Nephron progenitor cell (in vitro differentiated cells): ENCODE measurements around the gene FGD4.
"Not testable (repeated sequence)": the region's sequence is repeated elsewhere in the genome, so short reads cannot be mapped to it uniquely, and the experiment has no call there.

ENCODE experiments used
- DNase-seq: peaks from one replicate; pipeline ENCODE4 v3.0.0; 2021
- H3K27ac Mint-ChIP-seq: 2 replicates; pipeline ENCODE4 v1.8.0; 2021; ENCODE audit warnings: mild to moderate bottlenecking, moderate library complexity, mixed read lengths
- H3K27me3 Mint-ChIP-seq: 2 replicates; pipeline ENCODE4 v1.8.0; 2021; ENCODE audit warnings: mild to moderate bottlenecking, low read depth, mixed read lengths; ENCODE audit not compliant: poor library complexity
- H3K36me3 Mint-ChIP-seq: 2 replicates; pipeline ENCODE4 v1.8.0; 2021; ENCODE audit warnings: low read depth, mixed read lengths
- H3K4me1 Mint-ChIP-seq: 2 replicates; pipeline ENCODE4 v1.8.0; 2021; ENCODE audit warnings: mixed read lengths
- H3K4me3 Mint-ChIP-seq: 2 replicates; pipeline ENCODE4 v1.8.0; 2021; ENCODE audit warnings: mild to moderate bottlenecking, moderate library complexity, mixed read lengths
- H3K9me3 Mint-ChIP-seq: 2 replicates; pipeline ENCODE4 v1.8.0; 2021; ENCODE audit warnings: mild to moderate bottlenecking, moderate library complexity, mixed read lengths
- TF ChIP-seq, protein P1 (sequence below): fragments of 200-600 bp; sonication (generic); IDR thresholded peaks from 2 replicates; pipeline ENCODE4 v1.5.0; 2021; ENCODE audit warnings: antibody characterized with exemption

FGD4 gene

DNA sequence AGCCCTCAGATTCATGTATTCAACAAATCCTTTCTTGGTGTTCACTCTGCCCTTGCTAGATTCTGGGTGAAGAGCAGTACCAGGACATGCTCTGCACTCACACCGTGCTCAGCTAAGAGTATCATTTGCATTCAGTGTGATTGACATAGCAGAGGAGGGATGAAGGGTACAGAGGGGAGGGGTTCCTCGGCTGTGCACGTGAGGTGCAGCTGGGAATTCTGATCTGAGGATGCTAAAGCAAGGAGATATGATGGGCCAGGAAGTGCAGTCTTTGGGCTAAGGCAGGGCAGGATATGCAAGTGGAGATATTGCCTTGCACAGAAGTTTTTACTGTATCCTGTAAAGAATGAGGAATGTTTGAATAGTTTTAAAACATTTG is 108.6 kb downstream of the FGD4 start:
- Mint-ChIP-seq H3K27me3 (no peaks in the 10 kb centered on the region), H3K4me3 (no peak overlapping the region), H3K36me3 (no peaks in the 10 kb centered on the region), H3K27ac (no peak overlapping the region), H3K4me1 (peaks cover 29% of the 10 kb centered on the region), H3K9me3 (no peaks in the 10 kb centered on the region)
- DNase-seq = no peak
- TF ChIP-seq, protein P1, sequence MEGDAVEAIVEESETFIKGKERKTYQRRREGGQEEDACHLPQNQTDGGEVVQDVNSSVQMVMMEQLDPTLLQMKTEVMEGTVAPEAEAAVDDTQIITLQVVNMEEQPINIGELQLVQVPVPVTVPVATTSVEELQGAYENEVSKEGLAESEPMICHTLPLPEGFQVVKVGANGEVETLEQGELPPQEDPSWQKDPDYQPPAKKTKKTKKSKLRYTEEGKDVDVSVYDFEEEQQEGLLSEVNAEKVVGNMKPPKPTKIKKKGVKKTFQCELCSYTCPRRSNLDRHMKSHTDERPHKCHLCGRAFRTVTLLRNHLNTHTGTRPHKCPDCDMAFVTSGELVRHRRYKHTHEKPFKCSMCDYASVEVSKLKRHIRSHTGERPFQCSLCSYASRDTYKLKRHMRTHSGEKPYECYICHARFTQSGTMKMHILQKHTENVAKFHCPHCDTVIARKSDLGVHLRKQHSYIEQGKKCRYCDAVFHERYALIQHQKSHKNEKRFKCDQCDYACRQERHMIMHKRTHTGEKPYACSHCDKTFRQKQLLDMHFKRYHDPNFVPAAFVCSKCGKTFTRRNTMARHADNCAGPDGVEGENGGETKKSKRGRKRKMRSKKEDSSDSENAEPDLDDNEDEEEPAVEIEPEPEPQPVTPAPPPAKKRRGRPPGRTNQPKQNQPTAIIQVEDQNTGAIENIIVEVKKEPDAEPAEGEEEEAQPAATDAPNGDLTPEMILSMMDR = no peak

GRCh38 chr12:32508626-32509025 is 109.3 kb downstream of the FGD4 start:
- TF ChIP-seq, protein P1 = no peak
- no peak overlapping the region for H3K4me3 Mint-ChIP-seq
- H3K4me1 Mint-ChIP-seq = peaks cover 28% of the 10 kb centered on the region
- H3K36me3 Mint-ChIP-seq = no peaks in the 10 kb centered on the region
- no peaks in the 10 kb centered on the region for H3K9me3 Mint-ChIP-seq
- no peaks in the 10 kb centered on the region for H3K27me3 Mint-ChIP-seq
- H3K27ac Mint-ChIP-seq = no peak overlapping the region
- DNase-seq = no peak

- Mint-ChIP-seq H3K4me1 (peaks cover 20% of the 10 kb centered on the region), H3K27ac (no peak overlapping the region), H3K27me3 (no peaks in the 10 kb centered on the region), H3K9me3 (no peaks in the 10 kb centered on the region), H3K36me3 (no peaks in the 10 kb centered on the region), H3K4me3 (no peak overlapping the region)
- no peak for DNase-seq
- TF ChIP-seq, protein P1 = no peak
Measured at GRCh38 chr12:32509328-32510091, 110.2 kb downstream of the FGD4 start.

- not testable (repeated sequence) for H3K27ac Mint-ChIP-seq, H3K4me1 Mint-ChIP-seq, H3K4me3 Mint-ChIP-seq, H3K9me3 Mint-ChIP-seq, H3K36me3 Mint-ChIP-seq, H3K27me3 Mint-ChIP-seq, DNase-seq
Measured at GRCh38 chr12:32511976-32512375, 112.6 kb downstream of the FGD4 start.

DNA sequence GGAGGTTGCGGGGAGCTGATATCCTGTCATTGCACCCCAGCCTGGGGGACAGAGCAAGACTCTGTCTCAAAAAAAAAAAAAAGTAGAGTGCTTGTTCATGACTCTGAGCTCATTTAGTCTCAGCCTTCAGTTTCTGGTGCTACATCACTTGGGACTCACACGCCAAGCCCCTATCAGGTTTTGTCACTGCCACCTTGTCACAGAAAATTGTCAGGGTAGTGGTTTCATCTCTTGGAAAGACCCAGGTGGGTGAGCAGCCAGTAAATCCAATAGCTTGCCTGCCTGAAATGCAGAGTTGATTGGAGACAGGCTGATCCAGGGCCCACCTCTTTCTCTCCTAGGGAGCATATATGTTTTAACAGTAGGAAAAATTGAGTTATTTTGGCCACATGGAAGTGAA is 113.0 kb downstream of the FGD4 start:
- Mint-ChIP-seq H3K36me3 (no peaks in the 10 kb centered on the region), H3K4me1 (peaks cover 7% of the 10 kb centered on the region), H3K4me3 (no peak overlapping the region), H3K9me3 (no peaks in the 10 kb centered on the region), H3K27ac (no peak overlapping the region), H3K27me3 (no peaks in the 10 kb centered on the region)
- TF ChIP-seq, protein P1 = no peak
- DNase-seq = no peak

GRCh38 chr12:32512910-32513309 is 113.6 kb downstream of the FGD4 start:
- Mint-ChIP-seq H3K4me3 (no peak overlapping the region), H3K9me3 (no peaks in the 10 kb centered on the region), H3K4me1 (peaks cover 7% of the 10 kb centered on the region), H3K36me3 (no peaks in the 10 kb centered on the region), H3K27me3 (no peaks in the 10 kb centered on the region), H3K27ac (no peak overlapping the region)
- TF ChIP-seq, protein P1 = no peak
- DNase-seq = no peak
